Subcutaneous abdominal adipose tissue (tissue), 5 donors: ENCODE data around the gene HSP90AB1.

Experiments
- H3K27ac ChIP-seq: one replicate; pipeline ENCODE4 v1.7.0; 2013; ENCODE audit warnings: low read depth, mild to moderate bottlenecking, inconsistent platforms, low read length, moderate library complexity
- H3K27me3 ChIP-seq, 5 donors: one replicate each; pipeline ENCODE4 v1.7.0; 2013; ENCODE audit warnings: low read length in 5 of 5, inconsistent platforms in 1 of 5; ENCODE audit not compliant: control insufficient read depth in 5 of 5, insufficient read depth in 4 of 5
- H3K36me3 ChIP-seq, 5 donors: one replicate each; pipeline ENCODE4 v1.7.0; 2013; ENCODE audit warnings: low read length in 5 of 5; ENCODE audit not compliant: control insufficient read depth in 5 of 5, insufficient read depth in 5 of 5
- H3K4me1 ChIP-seq, 5 donors: one replicate each; pipeline ENCODE4 v1.7.0; 2013; ENCODE audit warnings: low read length in 5 of 5, mild to moderate bottlenecking in 3 of 5, moderate library complexity in 1 of 5; ENCODE audit not compliant: control insufficient read depth in 5 of 5, insufficient read depth in 5 of 5
- H3K4me3 ChIP-seq, 5 donors: one replicate each; pipeline ENCODE4 v1.7.0; 2013; ENCODE audit warnings: low read length in 5 of 5, low read depth in 1 of 5
- H3K9ac ChIP-seq, 5 donors: one replicate each; pipeline ENCODE4 v1.7.0; 2013; ENCODE audit warnings: low read length in 5 of 5, mild to moderate bottlenecking in 4 of 5, moderate library complexity in 3 of 5
- H3K9me3 ChIP-seq, 5 donors: one replicate each; pipeline ENCODE4 v1.7.0; 2013; ENCODE audit warnings: low read length in 5 of 5; ENCODE audit not compliant: control insufficient read depth in 5 of 5
- donor health status: healthy.
- donor health status: healthy.
- donor health status: healthy.
- donor health status: healthy.
- donor health status: healthy.

The HSP90AB1 gene

GRCh38 chr6:44255105-44255808, 8.4 kb downstream of the HSP90AB1 start:
- Histone ChIP-seq H3K36me3 (peaks cover 19 to 72% (median 66%) of the 10 kb centered on the region in 5 donors), H3K27ac (peak overlapping the region; percentile 84), H3K4me1 (peaks cover 7 to 27% (median 21%) of the 10 kb centered on the region in 5 donors), H3K9ac (no peak overlapping the region), H3K27me3 (no peaks in the 10 kb centered on the region), H3K4me3 (no peak overlapping the region), H3K9me3 (no peaks in the 10 kb centered on the region)

- peak overlapping the region; percentile 84 for H3K27ac ChIP-seq
- H3K27me3 ChIP-seq = no peaks in the 10 kb centered on the region
- no peaks in the 10 kb centered on the region for H3K9me3 ChIP-seq
- peaks cover 7 to 27% (median 21%) of the 10 kb centered on the region in 5 donors for H3K4me1 ChIP-seq
- peak overlapping the region; percentile 38 to 87 (median 76) for H3K9ac ChIP-seq
- H3K4me3 ChIP-seq = peak overlapping the region; percentile 68 to 84 (median 76)
- peaks cover 10 to 66% (median 59%) of the 10 kb centered on the region in 5 donors for H3K36me3 ChIP-seq
Measured at GRCh38 chr6:44255871-44256774, 9.2 kb downstream of the HSP90AB1 start.

DNA sequence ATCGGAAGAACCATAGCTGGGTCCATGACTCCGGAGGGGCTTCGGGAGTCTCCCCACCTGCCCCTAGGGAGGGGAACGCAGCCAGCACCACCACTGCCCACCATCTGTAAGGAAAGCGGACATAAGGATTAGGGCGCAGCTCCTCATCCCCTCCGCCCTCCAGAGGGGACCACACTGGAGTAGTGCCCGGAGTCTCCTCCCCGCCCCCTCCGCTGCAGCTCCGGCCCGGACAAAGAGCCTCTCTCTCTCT, 9.8 kb downstream of the HSP90AB1 start:
- no peaks in the 10 kb centered on the region for H3K9me3 ChIP-seq
- peak overlapping the region; percentile 84 for H3K27ac ChIP-seq
- no peaks in the 10 kb centered on the region for H3K27me3 ChIP-seq
- peak overlapping the region; percentile 68 to 84 (median 76) for H3K4me3 ChIP-seq
- peak overlapping the region; percentile 38 to 87 (median 76) for H3K9ac ChIP-seq
- H3K36me3 ChIP-seq = peaks cover 7 to 64% (median 55%) of the 10 kb centered on the region in 5 donors
- H3K4me1 ChIP-seq = peaks cover 7 to 27% (median 21%) of the 10 kb centered on the region in 5 donors

DNA sequence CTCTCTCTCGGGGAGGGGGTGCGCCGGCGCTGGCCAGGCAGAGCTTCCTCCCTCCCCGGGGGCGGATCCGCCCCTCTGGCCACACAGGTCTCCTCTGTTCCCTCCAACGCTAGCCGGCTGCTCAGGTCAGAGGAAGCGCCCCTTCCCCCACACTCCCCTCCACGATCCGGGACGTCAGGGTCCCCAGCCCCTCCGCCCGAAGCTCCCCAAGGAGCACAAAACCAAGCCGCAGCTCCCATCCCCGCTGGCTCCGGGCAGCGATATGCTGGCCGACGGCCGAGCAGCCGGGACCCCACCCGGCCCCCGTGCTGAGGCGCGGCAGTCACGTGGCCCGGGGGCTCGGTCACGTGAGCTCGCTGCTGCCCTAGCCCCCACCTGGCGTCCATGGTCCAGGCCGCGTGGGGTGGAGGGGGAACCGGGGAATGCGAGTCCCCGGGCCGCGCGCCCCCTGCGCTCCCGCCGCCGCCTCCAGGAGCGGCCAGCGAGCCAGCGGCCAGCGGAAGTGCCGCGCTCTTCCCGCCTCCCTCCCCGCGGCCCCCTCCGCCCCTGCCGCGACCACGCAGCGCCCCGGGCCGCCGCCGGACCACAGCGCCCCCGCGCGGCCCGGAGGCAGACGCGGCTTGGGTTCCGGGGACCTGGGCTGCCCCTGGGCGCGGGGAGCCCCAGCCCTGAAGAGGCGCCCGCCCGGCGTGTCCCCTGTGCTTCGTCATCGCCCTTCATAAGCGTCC, 10.3 kb downstream of the HSP90AB1 start, which contains the start of gene SLC35B2:
Gene SLC35B2 (minus strand): TSS at position 504 of the 728 bp plus-strand sequence. CDS start 118 bp downstream, at position 386.
- Histone ChIP-seq H3K36me3 (peaks cover 4 to 64% (median 54%) of the 10 kb centered on the region in 5 donors), H3K4me3 (peak within 1 kb of the TSS; percentile 68 to 84 (median 76))

DNA sequence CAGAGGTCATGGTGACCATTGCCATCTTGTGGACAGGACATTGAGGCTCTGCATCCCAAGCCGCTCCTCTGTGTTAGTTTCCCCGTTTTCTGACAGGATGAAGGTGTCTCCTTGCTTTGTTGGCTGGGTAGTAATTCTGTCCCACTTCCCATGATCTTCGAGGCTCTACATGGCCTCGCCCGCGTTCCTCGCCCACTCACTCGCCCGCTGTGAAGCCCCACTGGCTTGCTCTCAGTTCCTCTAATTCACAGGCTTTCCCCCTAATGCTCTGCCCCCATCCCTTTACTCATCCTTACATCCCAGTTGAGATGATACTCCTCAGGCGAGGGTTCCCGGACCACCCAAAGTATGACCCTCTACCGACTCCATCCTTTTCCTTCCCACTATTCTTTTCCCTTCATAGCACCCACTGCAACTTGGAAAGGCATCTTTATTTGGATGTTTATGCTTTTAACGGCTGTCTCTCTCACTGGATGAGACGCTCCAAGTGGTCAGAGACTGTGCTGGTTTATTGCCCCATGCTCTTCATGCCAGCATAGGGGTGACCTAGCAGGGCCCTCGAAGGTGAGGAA, 10.9 kb downstream of the HSP90AB1 start:
- Histone ChIP-seq H3K27ac (peak overlapping the region; percentile 44), H3K36me3 (peaks cover 3 to 61% (median 49%) of the 10 kb centered on the region in 5 donors), H3K9ac (peak overlapping the region in 4 of 5 donors; percentile 49 to 79 (median 65)), H3K4me3 (peak overlapping the region; percentile 47 to 78 (median 73)), H3K27me3 (no peaks in the 10 kb centered on the region), H3K4me1 (peaks cover 7 to 31% (median 28%) of the 10 kb centered on the region in 5 donors), H3K9me3 (no peaks in the 10 kb centered on the region)

More for the DNA sequence above, 10.3 kb downstream of the HSP90AB1 start, which contains the start of gene SLC35B2:
- Histone ChIP-seq H3K4me1 (peaks cover 7 to 25% (median 23%) of the 10 kb centered on the region in 5 donors), H3K27me3 (no peaks in the 10 kb centered on the region), H3K9ac (peak within 1 kb of the TSS; percentile 38 to 87 (median 76)), H3K27ac (peak within 1 kb of the TSS; percentile 84), H3K9me3 (no peaks in the 10 kb centered on the region)

DNA sequence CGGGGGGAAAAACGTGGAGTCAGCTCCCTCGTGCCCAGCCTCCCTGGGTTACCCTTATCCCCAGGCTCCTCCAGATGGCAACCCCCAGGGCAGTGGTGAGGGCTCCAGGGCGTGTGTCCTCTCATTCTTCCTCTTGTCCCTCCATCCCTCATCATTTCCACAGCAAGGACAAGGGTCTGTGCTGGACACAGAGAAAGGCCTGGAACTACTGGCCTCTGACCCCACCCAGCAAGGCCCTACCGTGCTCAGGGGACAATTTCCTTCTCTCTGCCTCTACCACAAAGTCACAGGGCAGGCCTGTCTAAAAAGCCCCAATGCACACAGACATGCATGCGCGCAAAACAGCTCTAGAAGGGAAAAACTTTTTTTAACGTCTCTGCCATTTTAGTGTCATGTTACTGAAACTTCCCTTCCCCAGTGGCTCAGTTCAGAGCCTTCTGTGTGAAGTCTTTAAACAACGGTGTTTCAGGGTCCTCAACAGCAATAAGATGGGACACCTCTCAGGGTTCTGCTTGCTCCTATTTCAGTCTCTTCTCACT, 11.5 kb downstream of the HSP90AB1 start:
- peaks cover 7 to 37% (median 33%) of the 10 kb centered on the region in 5 donors for H3K4me1 ChIP-seq
- peak overlapping the region in 1 of 5 donors; percentile 79 for H3K9ac ChIP-seq
- H3K4me3 ChIP-seq = peak overlapping the region in 1 of 5 donors; percentile 73
- peaks cover 3 to 55% (median 44%) of the 10 kb centered on the region in 5 donors for H3K36me3 ChIP-seq
- no peaks in the 10 kb centered on the region for H3K27me3 ChIP-seq
- peak overlapping the region; percentile 44 for H3K27ac ChIP-seq
- no peaks in the 10 kb centered on the region for H3K9me3 ChIP-seq

- Histone ChIP-seq H3K36me3 (peaks cover 0 to 50% (median 38%) of the 10 kb centered on the region in 5 donors), H3K27me3 (no peaks in the 10 kb centered on the region), H3K27ac (no peak overlapping the region), H3K9me3 (no peaks in the 10 kb centered on the region), H3K4me1 (peaks cover 9 to 42% (median 38%) of the 10 kb centered on the region in 5 donors), H3K4me3 (no peak overlapping the region), H3K9ac (no peak overlapping the region)
Measured at GRCh38 chr6:44258921-44259320, 12.0 kb downstream of the HSP90AB1 start.

DNA sequence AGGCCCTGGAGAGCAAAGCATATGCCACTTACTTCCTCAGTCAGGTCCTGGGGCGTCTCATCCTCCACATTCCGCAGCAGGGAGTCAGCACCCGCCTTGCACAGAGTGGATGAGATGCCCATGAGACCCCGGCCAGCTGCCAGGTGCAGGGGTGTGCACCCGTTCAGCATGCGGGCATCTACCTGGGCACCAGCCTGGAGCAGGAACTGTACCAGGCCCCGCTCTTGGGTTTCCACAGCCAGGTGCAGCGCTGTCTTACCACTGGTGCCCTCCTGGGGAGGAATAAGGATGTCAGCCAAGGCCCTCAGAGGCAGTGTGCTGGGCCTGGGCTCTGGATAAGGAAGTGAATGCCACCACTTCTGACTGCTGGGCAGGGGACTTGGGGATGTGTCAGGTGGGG, 13.1 kb downstream of the HSP90AB1 start:
- Histone ChIP-seq H3K36me3 (peaks cover 0 to 39% (median 28%) of the 10 kb centered on the region in 5 donors), H3K27me3 (no peaks in the 10 kb centered on the region), H3K9me3 (no peaks in the 10 kb centered on the region), H3K4me1 (peaks cover 15 to 53% (median 49%) of the 10 kb centered on the region in 5 donors), H3K27ac (no peak overlapping the region), H3K9ac (no peak overlapping the region), H3K4me3 (no peak overlapping the region)
